H7 (cell line): ENCODE measurements around the gene TEX38. TPM values are rescaled to one million over a fixed set of nuclear protein-coding genes. Genes with fewer than 3 reads are reported as not detected.
"Not testable (repeated sequence)": the region's sequence is repeated elsewhere in the genome, so short reads cannot be mapped to it uniquely, and the experiment has no call there.

Experiments
- DNase-seq: peaks from one replicate; pipeline ENCODE4 v3.0.0; 2012
- H3K27me3 ChIP-seq: 2 replicates; pipeline ENCODE4 v1.6.0; 2011; ENCODE audit warnings: mild to moderate bottlenecking, low read length; ENCODE audit not compliant: control insufficient read depth, insufficient read depth
- H3K36me3 ChIP-seq: replicated peaks from 2 replicates; pipeline ENCODE4 v1.5.1; 2011; ENCODE audit warnings: low read length; ENCODE audit not compliant: control insufficient read depth, insufficient read depth
- H3K4me3 ChIP-seq: 2 replicates; pipeline ENCODE4 v1.5.1; 2011; ENCODE audit warnings: low read depth, mild to moderate bottlenecking, control low read depth, low read length, moderate library complexity; ENCODE audit not compliant: insufficient read depth
- total RNA-seq: library from RNA; depleted of rRNA; stranded (reverse); fragments of >200 nt; shearing (Covaris generic); gene quantifications from 2 replicates; pipeline ENCODE4 v1.2.3, GENCODE V29; 2014

TEX38 gene
- total RNA-seq, 1 experiment from 2014 or later: not detected

DNA sequence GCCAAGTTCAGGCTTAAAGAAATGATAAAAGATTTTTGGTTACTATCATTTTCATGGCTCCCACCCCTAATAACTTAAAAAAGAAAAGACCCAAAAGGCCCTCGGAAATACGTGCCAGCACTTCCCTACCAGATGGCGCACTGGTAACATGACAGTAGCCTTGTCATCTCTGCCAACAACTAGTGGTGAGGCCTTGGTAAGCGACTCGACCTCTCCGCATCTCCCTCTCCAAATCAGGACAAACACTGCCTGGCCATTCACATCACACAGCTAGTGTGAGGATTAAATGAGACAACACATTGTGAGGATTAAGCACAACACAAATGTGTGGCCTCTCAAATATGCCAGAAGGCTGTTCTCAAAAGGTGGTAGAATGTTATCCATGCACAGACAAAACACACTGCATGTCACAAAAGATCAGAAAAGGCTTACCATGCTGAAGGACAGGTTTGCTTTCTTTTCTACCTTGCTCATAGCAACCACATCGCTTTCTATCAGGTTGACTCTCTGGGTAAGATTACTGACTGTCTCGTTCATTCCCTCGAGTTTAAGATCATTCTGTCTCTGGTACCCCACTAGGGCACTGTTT, 16.4 kb downstream of the TEX38 start:
- no peak for DNase-seq

DNA sequence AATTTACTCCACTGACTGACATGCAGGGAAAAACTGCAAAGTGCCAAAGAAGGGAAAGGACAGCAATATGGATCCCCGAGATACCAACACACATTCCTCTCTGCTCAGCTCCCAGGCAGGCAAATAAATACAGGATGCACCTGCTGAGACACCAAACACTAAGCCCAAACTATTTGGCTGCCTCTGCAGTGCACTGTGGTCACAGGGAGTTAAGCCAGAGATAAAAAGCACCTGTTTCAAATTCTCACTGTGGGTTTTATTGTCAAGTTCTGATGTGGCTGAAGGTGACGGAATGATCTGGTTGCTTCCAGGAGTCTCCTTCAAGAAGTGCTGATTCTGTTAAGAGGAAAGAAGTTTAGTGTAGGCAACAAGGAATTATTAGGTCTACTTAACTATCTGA, 17.7 kb downstream of the TEX38 start:
- no peak overlapping the region for H3K4me3 ChIP-seq
- DNase-seq: no peak

More for the DNA sequence above, 16.4 kb downstream of the TEX38 start:
- Histone ChIP-seq H3K36me3 (peaks cover 41% of the 10 kb centered on the region), H3K4me3 (no peak overlapping the region), H3K27me3 (no peaks in the 10 kb centered on the region)

GRCh38 chr1:46689897-46690296, 18.2 kb downstream of the TEX38 start:
- Histone ChIP-seq H3K36me3 (peaks cover 28% of the 10 kb centered on the region), H3K4me3 (no peak overlapping the region), H3K27me3 (no peaks in the 10 kb centered on the region)
- no peak for DNase-seq

More for the DNA sequence above, 17.7 kb downstream of the TEX38 start:
- Histone ChIP-seq H3K27me3 (no peaks in the 10 kb centered on the region), H3K36me3 (peaks cover 33% of the 10 kb centered on the region)

- no peak for DNase-seq
- H3K36me3 ChIP-seq: peaks cover 28% of the 10 kb centered on the region
- no peaks in the 10 kb centered on the region for H3K27me3 ChIP-seq
- H3K4me3 ChIP-seq: no peak overlapping the region
Measured at GRCh38 chr1:46690931-46691421, 19.3 kb downstream of the TEX38 start.

GRCh38 chr1:46691997-46692790, 20.5 kb downstream of the TEX38 start:
- H3K27me3 ChIP-seq: no peaks in the 10 kb centered on the region
- peaks cover 33% of the 10 kb centered on the region for H3K36me3 ChIP-seq
- H3K4me3 ChIP-seq: no peak overlapping the region
- DNase-seq: no peak

GRCh38 chr1:46692811-46693770, 21.4 kb downstream of the TEX38 start:
- no peak overlapping the region for H3K4me3 ChIP-seq
- H3K36me3 ChIP-seq: peaks cover 31% of the 10 kb centered on the region

GRCh38 chr1:46694676-46695075, 23.0 kb downstream of the TEX38 start:
- H3K4me3 ChIP-seq, DNase-seq: not testable (repeated sequence)
- H3K36me3 ChIP-seq: peaks cover 22% of the 10 kb centered on the region

More at GRCh38 chr1:46692811-46693770, 21.4 kb downstream of the TEX38 start:
- no peaks in the 10 kb centered on the region for H3K27me3 ChIP-seq
- no peak for DNase-seq

GRCh38 chr1:46697053-46697452, 25.4 kb downstream of the TEX38 start:
- Histone ChIP-seq H3K36me3 (peaks cover 10% of the 10 kb centered on the region), H3K27me3 (no peaks in the 10 kb centered on the region), H3K4me3 (no peak overlapping the region)
- DNase-seq: no peak

More at GRCh38 chr1:46694676-46695075, 23.0 kb downstream of the TEX38 start:
- H3K27me3 ChIP-seq: not testable (repeated sequence)

DNA sequence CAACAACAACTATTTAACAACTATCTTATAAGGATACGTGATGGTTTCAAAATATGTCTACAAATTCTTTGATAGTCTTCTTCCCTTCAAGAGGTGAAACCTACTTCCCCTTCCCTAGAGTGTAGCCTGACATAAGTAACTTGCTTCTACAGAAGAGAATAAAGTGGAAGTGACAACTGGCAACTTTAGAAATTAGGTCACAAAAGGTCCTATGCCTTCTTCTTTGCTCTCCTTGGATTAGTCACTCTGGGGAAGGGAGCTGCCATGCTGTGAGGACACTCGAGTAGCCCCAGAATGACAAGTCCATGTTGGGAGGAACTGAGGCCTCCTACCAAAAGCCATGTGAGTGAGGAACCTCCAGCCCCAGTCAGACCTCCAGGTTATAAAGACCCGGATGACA, 28.0 kb downstream of the TEX38 start:
- H3K36me3 ChIP-seq: peaks cover 12% of the 10 kb centered on the region
- DNase-seq: no peak
- H3K4me3 ChIP-seq: no peak overlapping the region
- no peaks in the 10 kb centered on the region for H3K27me3 ChIP-seq

DNA sequence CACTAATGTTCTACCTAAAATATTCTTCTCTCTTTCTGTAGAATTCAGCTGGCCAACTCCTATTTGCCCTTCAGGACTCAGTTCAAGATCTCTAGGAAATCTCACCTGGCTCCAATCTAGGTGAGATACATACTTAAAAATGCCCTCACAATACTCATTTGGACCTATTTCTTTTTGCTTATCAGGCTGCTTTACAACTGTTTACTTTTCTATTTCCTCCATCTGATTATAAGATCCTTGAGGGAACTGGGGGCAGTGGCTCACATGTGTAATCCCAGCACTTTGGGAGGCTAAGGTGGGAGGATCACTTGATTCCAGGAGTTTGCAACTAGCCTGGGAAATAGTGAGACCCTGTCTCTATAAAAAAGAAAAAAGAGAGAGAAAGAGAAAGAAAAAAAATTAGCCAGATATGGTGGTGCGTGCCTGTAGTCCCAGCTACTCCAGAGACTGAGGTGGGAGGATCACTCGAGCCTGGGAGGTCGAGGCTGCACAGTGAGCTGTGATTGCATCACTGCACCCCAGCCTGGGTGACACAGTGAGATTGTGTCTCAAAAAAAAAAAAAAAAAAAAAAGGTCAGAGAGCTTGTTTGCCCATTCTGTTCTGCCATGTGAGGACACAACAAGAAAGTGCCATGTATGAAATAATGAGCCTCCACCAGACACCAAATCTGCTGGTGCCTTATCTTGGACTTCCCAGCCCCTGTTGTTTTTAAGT, 32.4 kb downstream of the TEX38 start:
- H3K27me3 ChIP-seq: no peaks in the 10 kb centered on the region
- H3K4me3 ChIP-seq: no peak overlapping the region
- no peak for DNase-seq
- H3K36me3 ChIP-seq: peaks cover 16% of the 10 kb centered on the region

- no peak for DNase-seq
- Histone ChIP-seq H3K27me3 (no peaks in the 10 kb centered on the region), H3K36me3 (peaks cover 19% of the 10 kb centered on the region), H3K4me3 (no peak overlapping the region)
Measured at GRCh38 chr1:46705408-46705807, 33.8 kb downstream of the TEX38 start.

GRCh38 chr1:46708121-46708520, 36.5 kb downstream of the TEX38 start:
- no peaks in the 10 kb centered on the region for H3K27me3 ChIP-seq
- H3K36me3 ChIP-seq: peaks cover 16% of the 10 kb centered on the region
- no peak for DNase-seq
- no peak overlapping the region for H3K4me3 ChIP-seq

- H3K4me3 ChIP-seq: no peak overlapping the region
- H3K36me3 ChIP-seq: peaks cover 7% of the 10 kb centered on the region
- no peak for DNase-seq
- H3K27me3 ChIP-seq: no peaks in the 10 kb centered on the region
Measured at GRCh38 chr1:46714976-46715375, 43.3 kb downstream of the TEX38 start.

DNA sequence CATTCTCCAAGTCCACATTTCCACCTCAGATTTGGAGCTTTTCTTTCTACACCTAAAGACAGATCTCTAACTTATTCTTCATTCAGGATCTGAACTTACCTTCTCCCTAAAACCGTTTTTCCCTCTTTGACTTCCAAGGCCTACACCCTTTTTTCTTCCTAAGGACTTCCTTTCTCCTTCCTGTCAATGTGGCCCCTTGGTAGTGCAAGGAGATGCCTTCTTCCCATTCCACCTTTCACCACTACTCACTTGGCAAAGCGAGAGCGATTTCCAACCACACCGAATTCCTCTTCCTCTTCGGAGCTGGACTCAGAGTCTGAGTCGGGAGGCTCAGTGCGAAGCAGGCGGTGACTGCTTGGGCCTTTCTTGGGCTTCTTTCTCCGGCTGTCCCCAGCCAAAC, 46.0 kb downstream of the TEX38 start:
- peak overlapping the region; percentile 98 for H3K4me3 ChIP-seq
- DNase-seq: no peak
- H3K27me3 ChIP-seq: no peaks in the 10 kb centered on the region; the same call in 1 of the 2 replicates
- peaks cover 7% of the 10 kb centered on the region for H3K36me3 ChIP-seq
